Panc1 (cell line): ENCODE measurements around the gene GRK1.

Experiments used
- CTCF ChIP-seq: fragments of 450-650 bp; IDR thresholded peaks from 2 replicates; pipeline ENCODE4 v1.5.1; 2017; ENCODE audit warnings: mild to moderate bottlenecking
- TF ChIP-seq, protein P1 (sequence below), 2 experiments: IDR thresholded peaks; 2 replicates each; pipeline ENCODE4 v1.6.1; 2011 to 2012; ENCODE audit warnings: low read depth in 2 of 2, control low read depth in 1 of 2, low read length in 1 of 2, mild to moderate bottlenecking in 1 of 2, moderate library complexity in 1 of 2; ENCODE audit not compliant: insufficient read depth in 1 of 2

DNA sequence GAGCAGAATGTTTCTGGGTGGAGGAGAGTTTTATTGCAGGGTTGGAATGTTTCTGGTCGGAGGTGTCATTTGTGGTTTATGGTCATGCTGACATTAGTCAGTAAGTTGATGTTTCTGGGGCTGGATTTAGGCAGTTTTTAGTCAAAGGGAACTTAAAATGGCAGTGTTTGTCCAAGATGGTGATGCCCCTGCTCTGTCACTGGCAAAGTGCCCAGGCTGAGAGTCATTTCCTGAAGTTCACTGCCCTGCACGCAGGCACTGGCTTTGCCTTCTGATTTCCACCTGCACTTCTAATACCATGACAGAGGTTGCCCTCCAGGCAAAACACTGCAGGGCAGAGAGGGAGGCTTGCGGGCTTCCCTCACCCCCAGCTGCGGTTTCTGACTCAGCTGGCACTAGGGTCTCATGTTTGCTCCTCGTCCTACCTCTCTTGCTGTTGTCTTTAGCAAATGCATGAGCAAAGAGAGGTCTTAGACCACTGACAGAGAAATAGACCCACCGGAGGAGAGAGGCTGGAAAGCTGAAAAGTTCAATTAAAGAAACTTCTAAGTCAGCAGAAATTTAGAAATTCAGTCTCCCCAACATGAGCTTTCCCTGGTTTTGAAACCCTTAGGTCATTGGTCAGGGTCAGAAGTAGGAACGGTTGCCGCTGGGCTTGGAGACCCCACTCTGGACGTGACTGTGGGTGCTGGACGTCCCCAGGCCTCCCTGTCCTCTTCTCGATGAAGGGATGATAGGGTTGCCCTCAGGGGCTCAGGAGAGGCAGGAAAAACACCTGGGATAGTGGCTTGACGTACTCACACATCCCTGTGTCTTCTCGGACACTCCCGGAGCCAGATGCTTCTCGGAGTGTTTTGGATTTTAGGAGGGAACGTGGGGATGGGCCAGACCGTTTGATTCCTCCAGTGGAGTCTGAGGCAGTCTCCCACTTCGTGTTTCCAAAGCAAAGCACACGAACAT, 118.3 kb downstream of the GRK1 start:
- TF ChIP-seq CTCF, result no peak
- TF ChIP-seq, protein P1, sequence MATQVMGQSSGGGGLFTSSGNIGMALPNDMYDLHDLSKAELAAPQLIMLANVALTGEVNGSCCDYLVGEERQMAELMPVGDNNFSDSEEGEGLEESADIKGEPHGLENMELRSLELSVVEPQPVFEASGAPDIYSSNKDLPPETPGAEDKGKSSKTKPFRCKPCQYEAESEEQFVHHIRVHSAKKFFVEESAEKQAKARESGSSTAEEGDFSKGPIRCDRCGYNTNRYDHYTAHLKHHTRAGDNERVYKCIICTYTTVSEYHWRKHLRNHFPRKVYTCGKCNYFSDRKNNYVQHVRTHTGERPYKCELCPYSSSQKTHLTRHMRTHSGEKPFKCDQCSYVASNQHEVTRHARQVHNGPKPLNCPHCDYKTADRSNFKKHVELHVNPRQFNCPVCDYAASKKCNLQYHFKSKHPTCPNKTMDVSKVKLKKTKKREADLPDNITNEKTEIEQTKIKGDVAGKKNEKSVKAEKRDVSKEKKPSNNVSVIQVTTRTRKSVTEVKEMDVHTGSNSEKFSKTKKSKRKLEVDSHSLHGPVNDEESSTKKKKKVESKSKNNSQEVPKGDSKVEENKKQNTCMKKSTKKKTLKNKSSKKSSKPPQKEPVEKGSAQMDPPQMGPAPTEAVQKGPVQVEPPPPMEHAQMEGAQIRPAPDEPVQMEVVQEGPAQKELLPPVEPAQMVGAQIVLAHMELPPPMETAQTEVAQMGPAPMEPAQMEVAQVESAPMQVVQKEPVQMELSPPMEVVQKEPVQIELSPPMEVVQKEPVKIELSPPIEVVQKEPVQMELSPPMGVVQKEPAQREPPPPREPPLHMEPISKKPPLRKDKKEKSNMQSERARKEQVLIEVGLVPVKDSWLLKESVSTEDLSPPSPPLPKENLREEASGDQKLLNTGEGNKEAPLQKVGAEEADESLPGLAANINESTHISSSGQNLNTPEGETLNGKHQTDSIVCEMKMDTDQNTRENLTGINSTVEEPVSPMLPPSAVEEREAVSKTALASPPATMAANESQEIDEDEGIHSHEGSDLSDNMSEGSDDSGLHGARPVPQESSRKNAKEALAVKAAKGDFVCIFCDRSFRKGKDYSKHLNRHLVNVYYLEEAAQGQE (IDR thresholded peaks at IDR 0.05; ENCODE audit: insufficient read depth in 1 of 2, low read depth in 2 of 2, low read length in 1 of 2), result no peak
